T-cell (primary cell): Measurements from ENCODE around the gene RNGTT. TPM values are rescaled to one million over a fixed set of nuclear protein-coding genes. Genes with fewer than 3 reads are reported as not detected.

ENCODE experiments used
- ATAC-seq, 4 experiments: fragments of 200-7000 bp in 3 of 4; fragments of 150-1000 bp in 1 of 4; cut with Tn5 transposase; replicated peaks in 1 of 4; 1 replicate in 3 of 4; 2 replicates in 1 of 4; pipeline ENCODE4 v1.10.0; 2021; ENCODE audit warnings: moderate library complexity in 3 of 4, mild to moderate bottlenecking in 2 of 4, moderate number of reproducible peaks in 1 of 4
- CTCF ChIA-PET, 2 donors: fragments of 300-600 bp; sonication (Branson Sonifier 250); formaldehyde crosslinking; loops; one replicate each; lab custom pipeline; 2022; ENCODE audit warnings: antibody characterized with exemption in 2 of 2; lab: Charles Lee
- POLR2A ChIA-PET, 2 donors: fragments of 300-600 bp; sonication (Branson Sonifier 250); formaldehyde crosslinking; loops; one replicate each; lab custom pipeline; 2022; ENCODE audit warnings: antibody characterized with exemption in 2 of 2; lab: Charles Lee
- DNase-seq, 35 experiments: peaks; one replicate each; pipeline versions ENCODE4 v3.0.0 to v3.0.0-alpha.2; 2013 to 2023
- H3K27ac ChIP-seq: one replicate; pipeline ENCODE4 v1.5.1; 2013; ENCODE audit warnings: low read length
- H3K27me3 ChIP-seq, 2 experiments: replicated peaks in 1 of 2; 1 replicate in 1 of 2; 2 replicates in 1 of 2; pipeline versions ENCODE4 v1.6.1 to v1.7.0; 2013; ENCODE audit warnings: low read length in 1 of 2, mixed read lengths in 1 of 2; ENCODE audit not compliant: control insufficient read depth in 2 of 2, insufficient read depth in 2 of 2; ENCODE audit errors: extremely low read depth in 1 of 2
- H3K36me3 ChIP-seq, 2 donors: 1 replicate in 1 of 2; 2 replicates in 1 of 2; pipeline versions ENCODE4 v1.6.1 to v1.7.0; 2013; ENCODE audit warnings: low read length in 1 of 2; ENCODE audit not compliant: control insufficient read depth in 2 of 2, insufficient read depth in 1 of 2; ENCODE audit errors: extremely low read depth in 1 of 2
- H3K4me1 ChIP-seq, 2 experiments: 1 replicate in 1 of 2; 2 replicates in 1 of 2; pipeline versions ENCODE4 v1.6.1 to v1.7.0; 2013; ENCODE audit warnings: low read length in 2 of 2, mixed read lengths in 1 of 2; ENCODE audit not compliant: insufficient read depth in 2 of 2, control insufficient read depth in 1 of 2; ENCODE audit errors: extremely low read depth in 1 of 2
- H3K4me3 ChIP-seq, 2 donors: 1 replicate in 1 of 2; 2 replicates in 1 of 2; pipeline versions ENCODE4 v1.5.1 to v1.7.0; 2013; ENCODE audit warnings: mild to moderate bottlenecking in 2 of 2, low read length in 1 of 2, moderate library complexity in 1 of 2; ENCODE audit not compliant: control insufficient read depth in 1 of 2; ENCODE audit errors: extremely low read depth in 1 of 2
- H3K9me3 ChIP-seq: 2 replicates; pipeline ENCODE4 v1.7.0; 2013
- H3K27ac Mint-ChIP-seq, 2 donors: one replicate each; pipeline ENCODE4 v1.8.0; 2020 to 2021; ENCODE audit warnings: mild to moderate bottlenecking in 2 of 2, mixed read lengths in 2 of 2
- H3K27me3 Mint-ChIP-seq, 2 donors: one replicate each; pipeline ENCODE4 v1.8.0; 2021 to 2022; ENCODE audit warnings: mixed read lengths in 2 of 2
- H3K36me3 Mint-ChIP-seq: one replicate; pipeline ENCODE4 v1.8.0; 2021; ENCODE audit warnings: mixed read lengths
- H3K4me1 Mint-ChIP-seq, 3 donors: one replicate each; pipeline ENCODE4 v1.8.0; 2020 to 2022; ENCODE audit warnings: mixed read lengths in 3 of 3, mild to moderate bottlenecking in 1 of 3
- H3K4me3 Mint-ChIP-seq, 3 donors: one replicate each; pipeline ENCODE4 v1.8.0; 2020 to 2022; ENCODE audit warnings: mild to moderate bottlenecking in 3 of 3, mixed read lengths in 3 of 3, moderate library complexity in 3 of 3
- H3K9me3 Mint-ChIP-seq, 3 donors: one replicate each; pipeline ENCODE4 v1.8.0; 2020 to 2022; ENCODE audit warnings: mixed read lengths in 3 of 3
- WGBS: methylation state at CpG from one replicate; pipeline ENCODE4 v1.1.5; 2013; ENCODE audit warnings: missing lambda C conversion rate; ENCODE audit not compliant: insufficient coverage; 5-methylcytosine and 5-hydroxymethylcytosine counted together
- total RNA-seq, 35 experiments: library from RNA in 6 of 35; stranded (reverse) in 6 of 35; fragments of 120-200 nt in 1 of 35; gene quantifications; one replicate each; pipeline versions ENCODE4 v1.2.1 to v1.2.4 and lab custom pipeline; 2013 to 2026

The RNGTT gene
- total RNA-seq, 5 donors from 2014 or later (not counting 1 experiment from before 2014, with no cell fraction given), result 16.6 to 22.2 (median 17.5) TPM

GRCh38 chr6:88563277-88563625 is 400.2 kb downstream of the RNGTT start:
- no peaks in the 10 kb centered on the region for H3K36me3 ChIP-seq
- H3K9me3 ChIP-seq, result no peaks in the 10 kb centered on the region
- Mint-ChIP-seq H3K4me3 (no peak overlapping the region), H3K4me1 (peaks cover 0 to 5% (median 5%) of the 10 kb centered on the region in 3 donors), H3K27me3 (peaks cover 0 to 13% of the 10 kb centered on the region in 2 donors), H3K27ac (no peak overlapping the region), H3K36me3 (no peaks in the 10 kb centered on the region), H3K9me3 (no peaks in the 10 kb centered on the region)
- ChIA-PET CTCF (no interaction called here), POLR2A (no interaction called here)
- H3K4me1 ChIP-seq, result no peaks in the 10 kb centered on the region
- H3K27me3 ChIP-seq, result peaks cover 0 to 3% of the 10 kb centered on the region in 2 experiments
- H3K27ac ChIP-seq, result no peak overlapping the region
- no peak overlapping the region for H3K4me3 ChIP-seq
- DNase-seq, result no peak
- no peak for ATAC-seq
- WGBS, result 91% methylated on average over 5 of the region's 8 CpGs

- no peaks in the 10 kb centered on the region for H3K9me3 Mint-ChIP-seq
- no peak overlapping the region for H3K27ac Mint-ChIP-seq
- H3K27ac ChIP-seq, result no peak overlapping the region
- CTCF ChIA-PET, result interaction anchor here in 1 of 2 donors (0.5 kb wide), 1 partner anchor 164 kb away, joined by 3 read pairs; no protein-coding TSS in a partner anchor
- ATAC-seq, result no peak
- no peaks in the 10 kb centered on the region for H3K36me3 ChIP-seq
- no peak overlapping the region for H3K4me3 ChIP-seq
- DNase-seq, result no peak
- H3K4me3 Mint-ChIP-seq, result no peak overlapping the region
- H3K27me3 ChIP-seq, result peaks cover 0 to 3% of the 10 kb centered on the region in 2 experiments
- no peaks in the 10 kb centered on the region for H3K4me1 ChIP-seq
- 79% methylated on average over 4 of the region's 18 CpGs for WGBS
- H3K9me3 ChIP-seq, result no peaks in the 10 kb centered on the region
- peaks cover 0 to 13% of the 10 kb centered on the region in 2 donors for H3K27me3 Mint-ChIP-seq
- H3K36me3 Mint-ChIP-seq, result no peaks in the 10 kb centered on the region
- H3K4me1 Mint-ChIP-seq, result peaks cover 0 to 5% (median 5%) of the 10 kb centered on the region in 3 donors
- POLR2A ChIA-PET, result no interaction called here
Measured at GRCh38 chr6:88562353-88563276, 400.8 kb downstream of the RNGTT start.

GRCh38 chr6:88561954-88562315 is 401.5 kb downstream of the RNGTT start:
- no peaks in the 10 kb centered on the region for H3K9me3 Mint-ChIP-seq
- H3K4me1 Mint-ChIP-seq, result peaks cover 0 to 5% (median 5%) of the 10 kb centered on the region in 3 donors
- peaks cover 0 to 12% of the 10 kb centered on the region in 2 donors for H3K27me3 Mint-ChIP-seq
- H3K4me3 Mint-ChIP-seq, result no peak overlapping the region
- H3K27ac Mint-ChIP-seq, result no peak overlapping the region
- H3K27me3 ChIP-seq, result peaks cover 0 to 3% of the 10 kb centered on the region in 2 experiments
- no peaks in the 10 kb centered on the region for H3K36me3 Mint-ChIP-seq
- CTCF ChIA-PET, result no interaction called here
- H3K4me3 ChIP-seq, result no peak overlapping the region
- no peak for ATAC-seq
- H3K9me3 ChIP-seq, result no peaks in the 10 kb centered on the region
- POLR2A ChIA-PET, result no interaction called here
- no CpG with 5 or more reads among the region's 1 CpG for WGBS
- no peaks in the 10 kb centered on the region for H3K36me3 ChIP-seq
- no peaks in the 10 kb centered on the region for H3K4me1 ChIP-seq
- DNase-seq, result no peak
- H3K27ac ChIP-seq, result no peak overlapping the region

- Histone ChIP-seq H3K9me3 (no peaks in the 10 kb centered on the region), H3K36me3 (no peaks in the 10 kb centered on the region), H3K27me3 (no peaks in the 10 kb centered on the region), H3K4me1 (no peaks in the 10 kb centered on the region), H3K4me3 (no peak overlapping the region), H3K27ac (no peak overlapping the region)
- ChIA-PET CTCF (no interaction called here), POLR2A (interaction anchor here in 1 of 2 donors (0.6 kb wide), 1 partner anchor 28 kb away, joined by 5 read pairs; no protein-coding TSS in a partner anchor)
- Mint-ChIP-seq H3K27ac (no peak overlapping the region), H3K4me1 (peaks cover 0 to 5% (median 5%) of the 10 kb centered on the region in 3 donors), H3K27me3 (peaks cover 0 to 6% of the 10 kb centered on the region in 2 donors), H3K36me3 (no peaks in the 10 kb centered on the region), H3K4me3 (no peak overlapping the region), H3K9me3 (no peaks in the 10 kb centered on the region)
- ATAC-seq (no peak), DNase-seq (no peak)
- 46% methylated on average over 2 of the region's 10 CpGs for WGBS
Measured at GRCh38 chr6:88561034-88561953, 402.1 kb downstream of the RNGTT start.

Other genes starting within 250 kb of the RNGTT start
- gene PNRC1, start 117.1 kb upstream of the RNGTT start, total RNA-seq, result 100 to 1,000 TPM; 421 to 792 (median 481) TPM
- not detected for gene SRSF12, start 154.5 kb upstream of the RNGTT start, total RNA-seq
- 10 to 100 TPM in 3 of 5 donors, 1 to 10 TPM in 2; 7.5 to 12.3 (median 10.1) TPM for gene PM20D2, start 182.4 kb upstream of the RNGTT start, total RNA-seq